NCI-H2107 (cell line): ENCODE measurements around the gene NNAT.

Source experiments
- DNase-seq: peaks from one replicate; lab custom pipeline; 2025; lab: John Stamatoyannopoulos, UW

Gene NNAT

DNA sequence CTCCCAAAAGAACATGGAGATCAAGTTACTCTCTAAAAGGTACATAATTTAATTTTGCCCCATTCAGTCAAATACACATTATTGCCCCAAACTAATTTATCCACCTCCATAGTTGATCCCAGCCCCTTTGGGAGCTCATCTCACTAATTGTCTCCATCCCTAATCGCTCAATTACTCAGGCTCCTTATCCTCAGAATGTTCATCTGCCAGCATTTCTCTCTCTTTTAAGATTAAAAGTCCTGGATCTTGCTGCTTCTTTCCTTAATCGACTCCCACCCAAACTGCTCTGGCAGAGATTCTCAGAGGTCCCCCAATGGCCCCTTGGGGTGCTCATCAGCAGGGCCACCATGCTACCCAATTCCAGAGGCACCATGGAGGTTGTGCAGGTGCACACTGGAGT lies 18.4 kb upstream of the NNAT start:
- DNase-seq = no peak

DNA sequence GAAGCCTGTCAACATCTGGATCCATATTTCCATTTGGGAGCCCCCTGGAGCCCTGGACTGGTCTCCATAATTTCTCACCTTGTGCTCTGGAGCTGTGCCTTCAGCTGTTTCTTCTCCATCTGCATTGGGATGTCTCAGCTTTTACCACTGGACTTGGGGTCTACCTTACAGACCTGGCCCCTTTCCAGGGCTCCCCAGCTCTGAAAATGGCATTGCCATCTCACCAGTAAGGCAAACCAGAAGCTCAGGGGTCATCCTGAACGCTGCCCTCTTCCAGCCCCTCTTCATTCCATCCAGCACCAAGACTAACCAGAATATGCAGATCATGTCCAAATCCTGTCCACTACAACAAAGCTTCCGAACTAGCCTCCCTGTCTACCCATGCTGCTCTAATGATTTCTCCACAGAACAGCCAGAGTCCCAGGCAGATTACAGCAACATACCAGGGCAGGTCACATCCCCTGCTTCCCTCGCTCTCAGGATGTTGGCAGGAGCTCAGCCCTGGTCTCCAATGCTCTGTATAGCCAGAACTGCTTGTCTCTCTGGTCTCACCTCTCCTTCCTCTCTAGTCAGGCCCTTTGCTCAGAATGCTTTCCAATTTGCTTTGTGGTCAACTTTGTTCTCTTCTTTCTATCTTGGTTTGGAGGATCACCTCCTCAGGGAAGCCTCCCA lies 17.7 kb upstream of the NNAT start:
- no peak for DNase-seq

DNA sequence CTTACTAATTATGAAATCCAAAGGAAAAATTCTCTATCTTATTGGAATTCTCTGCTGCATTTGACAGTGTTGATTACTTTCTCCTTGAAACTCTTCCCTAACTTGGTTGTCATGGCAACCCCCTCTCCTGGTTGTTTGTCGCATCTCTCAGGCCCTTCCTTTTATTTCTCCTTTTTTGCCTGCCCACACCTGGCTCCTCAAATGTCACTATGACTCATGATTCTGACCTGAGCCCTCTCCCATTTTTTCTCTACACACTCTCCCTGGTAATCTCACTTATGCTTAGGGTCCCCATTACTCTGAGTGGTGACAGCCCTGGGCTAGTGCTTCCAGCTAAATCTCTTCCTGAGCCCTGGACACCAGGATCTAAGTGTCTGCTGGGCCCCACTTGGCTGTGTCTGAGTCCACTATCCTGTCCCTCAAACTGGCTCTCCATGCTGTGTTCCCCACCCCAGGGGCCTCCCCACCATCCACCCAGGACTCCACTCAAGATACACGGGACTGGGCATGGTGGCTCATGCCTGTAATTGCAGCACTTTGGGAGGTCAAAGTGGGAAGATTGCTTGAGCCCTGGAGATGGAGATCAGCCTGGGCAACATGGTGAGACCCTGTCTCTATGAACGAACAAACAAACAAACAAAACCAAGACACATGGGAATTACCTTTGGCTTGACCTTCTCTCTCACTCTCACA lies 16.5 kb upstream of the NNAT start:
- no peak for DNase-seq

- no peak for DNase-seq
These were observed 15.5 kb upstream of the NNAT start for GRCh38 chr20:37505263-37506151.

DNA sequence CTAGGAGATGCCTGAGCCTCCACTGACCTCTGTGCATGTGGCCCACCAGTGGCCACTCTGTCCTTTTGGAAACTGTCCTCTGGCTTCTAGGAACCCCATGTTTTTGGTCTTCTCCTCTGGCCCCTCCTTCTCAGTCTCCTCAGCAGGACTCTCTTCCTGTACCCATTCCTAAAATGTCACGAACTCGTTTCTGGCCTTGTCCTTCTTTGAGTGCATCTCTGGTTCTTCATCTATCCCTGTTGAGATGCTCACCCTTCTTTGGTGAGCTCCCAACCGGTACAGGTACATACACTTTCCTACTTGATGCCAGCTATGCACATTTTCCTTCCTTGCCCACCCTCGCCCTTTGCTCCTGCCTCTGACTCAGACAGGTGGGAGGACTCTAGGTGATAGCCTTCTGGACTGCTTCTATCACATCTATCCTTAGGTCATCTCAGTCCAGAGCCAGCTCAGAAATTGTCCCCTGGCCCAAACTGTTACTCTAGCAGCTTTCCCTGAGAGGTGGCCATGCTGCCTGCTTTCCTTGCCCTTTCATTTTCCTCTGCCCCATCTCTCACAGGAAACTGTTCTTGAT lies 14.8 kb upstream of the NNAT start:
- no peak for DNase-seq

GRCh38 chr20:37510226-37510625 lies 10.8 kb upstream of the NNAT start:
- no peak for DNase-seq

GRCh38 chr20:37511610-37512275 lies 9.3 kb upstream of the NNAT start:
- no peak for DNase-seq

DNA sequence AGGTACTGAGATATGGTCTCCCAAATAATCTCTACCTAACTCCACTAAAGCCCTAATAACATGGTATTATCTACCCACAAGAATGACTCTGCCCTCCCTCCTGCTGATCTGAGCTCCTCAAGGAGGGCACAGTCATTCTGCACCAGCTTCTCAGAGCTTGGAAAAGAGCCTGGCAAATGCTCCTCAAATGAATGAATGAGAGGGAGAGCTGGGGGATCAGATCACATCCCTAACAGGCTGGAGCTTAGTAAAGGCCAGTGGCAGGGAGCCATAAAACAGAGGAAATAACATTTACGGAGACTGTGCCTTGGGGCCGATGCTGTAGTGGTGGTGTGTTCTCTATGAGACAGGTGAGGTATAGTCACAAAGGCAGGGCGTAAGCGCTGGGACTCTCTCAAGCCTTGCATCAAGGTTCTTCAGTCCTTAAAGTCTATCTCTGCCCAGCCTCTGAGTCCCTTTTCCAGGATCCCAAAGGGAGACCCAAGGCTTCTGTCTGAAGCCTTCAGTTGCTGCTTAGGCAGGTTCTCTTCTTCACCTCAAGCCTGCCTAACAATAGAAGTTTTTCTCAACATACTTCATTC lies 7.2 kb upstream of the NNAT start:
- DNase-seq = no peak

GRCh38 chr20:37515876-37516275 lies 5.2 kb upstream of the NNAT start:
- no peak for DNase-seq

DNA sequence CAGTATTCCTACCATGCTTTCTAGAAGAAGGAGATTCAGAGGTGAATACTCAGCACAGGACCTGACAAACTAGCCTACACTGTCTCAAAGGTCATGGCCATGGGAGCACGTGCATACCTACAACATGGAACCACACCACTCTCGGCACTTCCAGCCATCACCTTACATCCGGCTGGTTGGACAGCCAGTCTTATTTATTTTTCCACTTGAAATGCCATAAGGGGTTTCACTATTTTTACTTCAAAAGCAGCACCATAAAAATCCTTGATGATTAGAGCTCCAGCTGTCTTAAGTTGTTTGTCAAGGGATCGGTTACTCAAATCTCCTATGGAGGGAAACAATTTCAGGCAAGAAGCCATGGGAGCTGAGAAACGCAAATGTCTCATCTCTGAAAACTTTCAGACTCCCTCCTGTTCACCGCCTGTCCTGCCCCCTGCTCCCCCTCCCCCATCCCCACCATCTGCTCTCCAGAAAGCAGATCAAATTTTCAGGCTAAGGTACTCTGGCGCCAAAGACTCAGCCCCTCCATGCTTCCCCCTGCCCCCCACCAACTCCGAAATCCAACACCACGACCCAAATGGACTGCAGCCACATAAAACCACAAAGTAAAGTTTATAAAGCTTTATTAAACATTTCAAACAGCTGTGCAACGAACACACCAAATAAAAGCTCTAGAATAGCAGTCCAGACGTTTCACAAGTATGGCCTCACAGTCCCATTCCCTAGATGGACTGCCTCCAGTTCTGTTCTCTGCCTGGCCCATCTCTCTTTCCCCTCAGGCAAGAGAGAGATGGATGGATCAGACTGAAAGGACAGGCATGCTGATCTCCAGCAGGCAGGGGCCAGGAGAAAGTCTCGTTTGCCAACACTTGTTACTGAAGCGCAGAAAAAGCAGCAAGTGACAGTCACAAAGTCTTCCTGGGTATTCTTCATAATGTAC lies 4.0 kb upstream of the NNAT start:
- no peak for DNase-seq

GRCh38 chr20:37518059-37518458 lies 3.0 kb upstream of the NNAT start:
- no peak for DNase-seq

GRCh38 chr20:37518606-37519507 lies 2.2 kb upstream of the NNAT start:
- no peak for DNase-seq

GRCh38 chr20:37519508-37520418 lies 1.3 kb upstream of the NNAT start:
- DNase-seq = peak; percentile 71

GRCh38 chr20:37520419-37520955 lies 563 bp upstream of the NNAT start:
- no peak for DNase-seq

- peak; percentile 44 for DNase-seq
These were observed 1.4 kb downstream of the NNAT start for GRCh38 chr20:37522260-37523011.

DNA sequence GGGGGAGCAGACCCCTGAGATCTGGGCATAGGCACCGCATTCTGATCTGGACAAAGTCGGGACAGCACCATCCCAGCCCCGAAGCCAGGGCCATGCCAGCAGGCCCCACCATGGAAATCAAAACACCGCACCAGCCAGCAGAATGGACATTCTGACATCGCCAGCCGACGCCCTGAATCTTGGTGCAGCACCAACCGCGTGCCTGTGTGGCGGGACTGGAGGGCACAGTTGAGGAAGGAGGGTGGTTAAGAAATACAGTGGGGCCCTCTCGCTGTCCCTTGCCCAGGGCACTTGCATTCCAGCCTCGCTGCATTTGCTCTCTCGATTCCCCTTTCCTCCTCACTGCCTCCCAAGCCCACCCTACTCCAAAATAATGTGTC lies 2.0 kb downstream of the NNAT start:
- no peak for DNase-seq
